ENCODE results near the gene PLEKHA7. TPM values are rescaled to one million over a fixed set of nuclear protein-coding genes. Genes with fewer than 3 reads are reported as not detected.

Gene PLEKHA7
- total RNA-seq, 1 experiment from 2014 or later, result 13.0 TPM

DNA sequence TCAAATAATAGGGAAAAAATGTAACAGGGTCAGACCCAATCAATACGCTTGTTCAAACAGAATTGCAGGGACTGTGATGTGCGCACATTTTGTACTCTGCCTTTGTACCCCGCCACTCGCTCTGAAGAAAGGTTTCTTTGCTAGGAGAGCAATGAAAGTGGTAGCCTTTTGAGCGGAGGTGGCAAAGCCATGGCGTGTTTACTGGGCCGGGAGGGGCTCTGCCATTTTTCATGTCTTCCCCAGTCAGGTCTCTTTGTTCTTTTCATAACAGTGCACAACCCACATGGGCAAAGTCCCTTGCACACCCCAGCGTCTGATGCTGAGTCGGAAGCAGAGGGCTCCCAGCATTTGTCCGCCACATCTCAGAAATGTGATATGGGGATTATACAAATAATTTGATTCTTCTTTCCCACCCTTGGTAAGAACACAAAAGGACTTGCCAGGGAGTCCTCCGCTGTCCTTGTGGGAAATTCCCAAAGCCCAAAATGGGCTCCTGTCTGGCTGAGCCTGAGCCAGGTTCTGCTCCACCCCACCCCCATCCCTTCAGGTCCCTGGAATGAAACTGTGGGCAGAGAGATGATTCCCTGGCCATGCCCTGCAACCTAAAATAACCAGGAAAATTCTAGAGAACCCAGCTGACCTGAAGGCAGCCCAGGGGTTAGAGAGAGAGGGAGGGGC lies 239.1 kb downstream of the PLEKHA7 start:
- ATAC-seq (no peak), DNase-seq (ENCODE audit: low spot score) (no peak)
- TF ChIP-seq IRF2 (CRISPR knock-in tag; IDR thresholded peaks at IDR 0.05; ENCODE audit: borderline replicate concordance, low read depth), result no peak
- no peak for TF ChIP-seq ZNF396 (CRISPR knock-in tag; IDR thresholded peaks at IDR 0.05; ENCODE audit: borderline replicate concordance)
- TF ChIP-seq ZMAT4 (CRISPR knock-in tag; IDR thresholded peaks at IDR 0.05), result no peak
- TF ChIP-seq E2F1 (CRISPR knock-in tag; IDR thresholded peaks at IDR 0.05), result no peak
- TF ChIP-seq MLX (CRISPR knock-in tag; IDR thresholded peaks at IDR 0.05), result no peak
- no peak for TF ChIP-seq ZNF671 (CRISPR knock-in tag; IDR thresholded peaks at IDR 0.05)
- no peak for TF ChIP-seq ZNF317 (CRISPR knock-in tag; IDR thresholded peaks at IDR 0.05; ENCODE audit: borderline replicate concordance, low read depth)
- TF ChIP-seq NFE2L1 (CRISPR knock-in tag; IDR thresholded peaks at IDR 0.05), result no peak
- TF ChIP-seq, protein P1, sequence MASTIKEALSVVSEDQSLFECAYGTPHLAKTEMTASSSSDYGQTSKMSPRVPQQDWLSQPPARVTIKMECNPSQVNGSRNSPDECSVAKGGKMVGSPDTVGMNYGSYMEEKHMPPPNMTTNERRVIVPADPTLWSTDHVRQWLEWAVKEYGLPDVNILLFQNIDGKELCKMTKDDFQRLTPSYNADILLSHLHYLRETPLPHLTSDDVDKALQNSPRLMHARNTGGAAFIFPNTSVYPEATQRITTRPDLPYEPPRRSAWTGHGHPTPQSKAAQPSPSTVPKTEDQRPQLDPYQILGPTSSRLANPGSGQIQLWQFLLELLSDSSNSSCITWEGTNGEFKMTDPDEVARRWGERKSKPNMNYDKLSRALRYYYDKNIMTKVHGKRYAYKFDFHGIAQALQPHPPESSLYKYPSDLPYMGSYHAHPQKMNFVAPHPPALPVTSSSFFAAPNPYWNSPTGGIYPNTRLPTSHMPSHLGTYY (CRISPR knock-in tag; IDR thresholded peaks at IDR 0.05), result no peak
- TF ChIP-seq RELA (CRISPR knock-in tag; IDR thresholded peaks at IDR 0.05; ENCODE audit: borderline replicate concordance), result no peak
- TF ChIP-seq ZSCAN18 (CRISPR knock-in tag; IDR thresholded peaks at IDR 0.05), result no peak
- TF ChIP-seq SMAD3 (CRISPR knock-in tag; IDR thresholded peaks at IDR 0.05; ENCODE audit: borderline replicate concordance), result no peak
- TF ChIP-seq ZNF232 (CRISPR knock-in tag; IDR thresholded peaks at IDR 0.05), result no peak
- ChIA-PET CTCF (interaction anchor here (2.4 kb wide), 1 partner anchor 10 kb away, joined by 7 read pairs; no protein-coding TSS in a partner anchor), POLR2A (no interaction called here)
- Mint-ChIP-seq H3K27me3 (ENCODE audit: low read depth) (no peaks in the 10 kb centered on the region), H3K27ac (no peak overlapping the region), H3K4me3 (no peak overlapping the region), H3K9me3 (no peaks in the 10 kb centered on the region), H3K36me3 (no peaks in the 10 kb centered on the region), H3K4me1 (peaks cover 31% of the 10 kb centered on the region)

- no peak; the same call in 1 of the 2 replicates for ATAC-seq
- no peak for TF ChIP-seq ZNF281 (CRISPR knock-in tag; IDR thresholded peaks at IDR 0.05)
- TF ChIP-seq GRHL2 (CRISPR knock-in tag; IDR thresholded peaks at IDR 0.05; ENCODE audit: insufficient replicate concordance, severe bottlenecking), result no peak
These were observed 240.0 kb downstream of the PLEKHA7 start for GRCh38 chr11:16773981-16774935.

More at GRCh38 chr11:16773981-16774935, 240.0 kb downstream of the PLEKHA7 start:
- H3K36me3 Mint-ChIP-seq, result no peaks in the 10 kb centered on the region
- H3K4me1 Mint-ChIP-seq, result peaks cover 23% of the 10 kb centered on the region
- CTCF ChIA-PET, result interaction anchor here (0.6 to 2.4 kb wide), 3 partner anchors 11 to 291 kb away, joined by 3 to 7 read pairs (median 3); no protein-coding TSS in a partner anchor
- no peaks in the 10 kb centered on the region for H3K9me3 Mint-ChIP-seq
- H3K27me3 Mint-ChIP-seq (ENCODE audit: low read depth), result no peaks in the 10 kb centered on the region
- no peak overlapping the region for H3K4me3 Mint-ChIP-seq
- POLR2A ChIA-PET, result interaction anchor here (0.6 kb wide), 1 partner anchor 21 kb away, joined by 4 read pairs; no protein-coding TSS in a partner anchor
- H3K27ac Mint-ChIP-seq, result no peak overlapping the region
- no peak for DNase-seq (ENCODE audit: low spot score)

Data from WTC11 (cell line).